Esophagus squamous epithelium (tissue), 4 donors: ENCODE data around the gene SLC39A7.

Experiments
- POLR2A ChIP-seq, 4 donors: fragments of 450-650 bp; IDR thresholded peaks; one replicate each; pipeline ENCODE4 v1.6.1; 2017; ENCODE audit warnings: antibody characterized with exemption in 4 of 4, mild to moderate bottlenecking in 4 of 4, moderate library complexity in 3 of 4
- TF ChIP-seq, protein P1 (sequence below), 6 experiments: fragments of 450-650 bp in 4 of 6; fragments of 200-600 bp in 2 of 6; sonication (generic) in 2 of 6; IDR thresholded peaks; one replicate each; pipeline ENCODE4 v1.5.1; 2016 to 2019; ENCODE audit warnings: antibody characterized with exemption in 6 of 6, mild to moderate bottlenecking in 4 of 6, moderate library complexity in 4 of 6

- TF ChIP-seq, protein P1, sequence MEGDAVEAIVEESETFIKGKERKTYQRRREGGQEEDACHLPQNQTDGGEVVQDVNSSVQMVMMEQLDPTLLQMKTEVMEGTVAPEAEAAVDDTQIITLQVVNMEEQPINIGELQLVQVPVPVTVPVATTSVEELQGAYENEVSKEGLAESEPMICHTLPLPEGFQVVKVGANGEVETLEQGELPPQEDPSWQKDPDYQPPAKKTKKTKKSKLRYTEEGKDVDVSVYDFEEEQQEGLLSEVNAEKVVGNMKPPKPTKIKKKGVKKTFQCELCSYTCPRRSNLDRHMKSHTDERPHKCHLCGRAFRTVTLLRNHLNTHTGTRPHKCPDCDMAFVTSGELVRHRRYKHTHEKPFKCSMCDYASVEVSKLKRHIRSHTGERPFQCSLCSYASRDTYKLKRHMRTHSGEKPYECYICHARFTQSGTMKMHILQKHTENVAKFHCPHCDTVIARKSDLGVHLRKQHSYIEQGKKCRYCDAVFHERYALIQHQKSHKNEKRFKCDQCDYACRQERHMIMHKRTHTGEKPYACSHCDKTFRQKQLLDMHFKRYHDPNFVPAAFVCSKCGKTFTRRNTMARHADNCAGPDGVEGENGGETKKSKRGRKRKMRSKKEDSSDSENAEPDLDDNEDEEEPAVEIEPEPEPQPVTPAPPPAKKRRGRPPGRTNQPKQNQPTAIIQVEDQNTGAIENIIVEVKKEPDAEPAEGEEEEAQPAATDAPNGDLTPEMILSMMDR (IDR thresholded peaks at IDR 0.05) = no peak
- TF ChIP-seq POLR2A (IDR thresholded peaks at IDR 0.05) = no peak
Measured at GRCh38 chr6:33164665-33165373, 35.8 kb upstream of the SLC39A7 start.
